IPS-18c (cell line): Measurements from ENCODE around the gene ATG2B.

Source experiments
- H3K4me3 ChIP-seq: 2 replicates; pipeline ENCODE4 v1.7.0; 2013; ENCODE audit warnings: low read depth, mild to moderate bottlenecking, low read length, moderate library complexity; ENCODE audit not compliant: insufficient read depth
- H3K9me3 ChIP-seq: one replicate; pipeline ENCODE4 v1.6.1; 2013; ENCODE audit warnings: mild to moderate bottlenecking, low read length, moderate library complexity; ENCODE audit not compliant: control insufficient read depth, insufficient read depth

ATG2B gene, protein sequence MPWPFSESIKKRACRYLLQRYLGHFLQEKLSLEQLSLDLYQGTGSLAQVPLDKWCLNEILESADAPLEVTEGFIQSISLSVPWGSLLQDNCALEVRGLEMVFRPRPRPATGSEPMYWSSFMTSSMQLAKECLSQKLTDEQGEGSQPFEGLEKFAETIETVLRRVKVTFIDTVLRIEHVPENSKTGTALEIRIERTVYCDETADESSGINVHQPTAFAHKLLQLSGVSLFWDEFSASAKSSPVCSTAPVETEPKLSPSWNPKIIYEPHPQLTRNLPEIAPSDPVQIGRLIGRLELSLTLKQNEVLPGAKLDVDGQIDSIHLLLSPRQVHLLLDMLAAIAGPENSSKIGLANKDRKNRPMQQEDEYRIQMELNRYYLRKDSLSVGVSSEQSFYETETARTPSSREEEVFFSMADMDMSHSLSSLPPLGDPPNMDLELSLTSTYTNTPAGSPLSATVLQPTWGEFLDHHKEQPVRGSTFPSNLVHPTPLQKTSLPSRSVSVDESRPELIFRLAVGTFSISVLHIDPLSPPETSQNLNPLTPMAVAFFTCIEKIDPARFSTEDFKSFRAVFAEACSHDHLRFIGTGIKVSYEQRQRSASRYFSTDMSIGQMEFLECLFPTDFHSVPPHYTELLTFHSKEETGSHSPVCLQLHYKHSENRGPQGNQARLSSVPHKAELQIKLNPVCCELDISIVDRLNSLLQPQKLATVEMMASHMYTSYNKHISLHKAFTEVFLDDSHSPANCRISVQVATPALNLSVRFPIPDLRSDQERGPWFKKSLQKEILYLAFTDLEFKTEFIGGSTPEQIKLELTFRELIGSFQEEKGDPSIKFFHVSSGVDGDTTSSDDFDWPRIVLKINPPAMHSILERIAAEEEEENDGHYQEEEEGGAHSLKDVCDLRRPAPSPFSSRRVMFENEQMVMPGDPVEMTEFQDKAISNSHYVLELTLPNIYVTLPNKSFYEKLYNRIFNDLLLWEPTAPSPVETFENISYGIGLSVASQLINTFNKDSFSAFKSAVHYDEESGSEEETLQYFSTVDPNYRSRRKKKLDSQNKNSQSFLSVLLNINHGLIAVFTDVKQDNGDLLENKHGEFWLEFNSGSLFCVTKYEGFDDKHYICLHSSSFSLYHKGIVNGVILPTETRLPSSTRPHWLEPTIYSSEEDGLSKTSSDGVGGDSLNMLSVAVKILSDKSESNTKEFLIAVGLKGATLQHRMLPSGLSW (N-terminal part only)

DNA sequence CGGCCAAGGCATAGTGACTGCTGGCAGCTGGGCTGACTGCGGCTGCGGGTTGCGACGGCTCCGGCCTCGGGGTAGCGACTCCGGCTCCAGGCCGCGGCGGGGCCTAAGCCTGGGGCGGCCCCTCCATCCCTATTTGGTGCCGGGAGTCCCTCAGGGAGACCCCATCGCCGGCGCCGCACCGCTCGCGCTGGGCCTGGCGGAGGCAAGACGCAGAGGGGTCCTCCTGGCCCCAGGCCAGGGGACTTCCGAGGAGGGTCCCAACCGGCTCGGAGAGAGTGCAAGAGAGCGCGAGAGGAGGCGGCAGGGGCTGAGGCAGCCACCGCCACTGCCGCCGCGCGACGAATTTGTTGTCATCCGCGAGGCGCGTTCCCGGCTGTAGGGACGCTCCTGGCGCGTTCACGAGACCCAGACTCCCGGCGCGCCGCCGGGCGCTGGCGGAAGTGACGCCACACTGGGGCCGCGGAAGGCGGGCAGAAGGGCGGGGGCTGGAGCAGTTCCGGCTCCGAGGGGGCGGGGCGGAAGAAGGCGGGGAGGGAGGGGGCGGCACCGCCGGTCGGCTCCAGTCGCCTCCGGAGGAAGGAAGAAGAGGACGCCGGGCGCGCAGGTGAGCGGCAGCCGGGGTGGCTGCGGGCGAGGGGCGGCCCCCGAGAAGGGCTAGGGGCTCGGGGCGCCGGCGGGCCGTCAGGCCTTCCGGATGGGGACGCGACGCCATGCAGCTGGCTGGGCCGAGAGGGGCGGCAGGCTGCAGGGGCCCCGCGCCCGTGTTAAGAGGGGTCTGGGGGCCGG is at the start of gene ATG2B, which contains the start of gene GSKIP:
Gene ATG2B (minus strand): TSS at position 377 of the 786 bp plus-strand sequence. CDS start 365 bp downstream, at position 12.
Gene GSKIP (plus strand): TSS at position 562 of the 786 bp plus-strand sequence. CDS start 18,722 bp downstream, outside the sequence.
- Histone ChIP-seq H3K4me3 (peak within 1 kb of the TSS; percentile 98), H3K9me3 (no peaks in the 10 kb centered on the region)

DNA sequence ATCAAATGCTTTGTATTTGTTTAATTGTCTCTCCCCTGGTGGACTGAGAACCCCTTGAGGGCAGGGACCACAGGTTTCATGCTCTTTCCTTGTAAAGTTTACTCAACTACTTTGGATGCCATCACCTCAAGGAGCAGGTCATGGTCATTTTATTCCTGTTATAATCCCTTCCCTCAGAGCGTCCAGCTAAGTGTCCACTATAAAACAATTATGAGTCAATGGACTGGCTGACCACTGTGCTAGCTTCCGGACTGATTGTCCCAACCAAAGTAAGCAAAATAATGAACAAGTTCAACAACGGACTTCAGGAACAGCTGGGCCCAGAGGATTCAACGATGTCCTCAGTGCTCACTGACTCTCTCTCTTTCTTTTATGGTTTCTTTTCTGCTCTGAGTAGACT is 47.0 kb upstream of the ATG2B start:
- Histone ChIP-seq H3K4me3 (no peak overlapping the region), H3K9me3 (no peaks in the 10 kb centered on the region)

DNA sequence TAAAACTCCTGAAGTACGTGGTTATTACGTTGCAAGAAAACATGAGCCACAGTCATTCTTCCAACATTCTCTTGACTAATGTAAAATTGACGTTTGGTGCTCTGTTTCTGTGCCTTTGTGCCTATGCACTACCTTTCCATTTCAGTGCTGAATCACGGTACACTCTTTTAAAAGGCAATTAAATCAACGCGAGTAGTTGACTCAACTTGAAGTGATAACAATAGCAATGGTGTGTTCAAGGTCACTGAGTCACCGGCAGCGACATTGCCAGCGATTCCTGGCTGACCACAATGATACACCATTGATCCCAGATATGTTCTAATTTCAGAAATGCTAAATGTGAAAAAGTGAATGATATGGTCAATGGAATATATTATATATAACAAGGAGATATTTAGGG is 46.6 kb upstream of the ATG2B start:
- H3K4me3 ChIP-seq, result no peak overlapping the region
- H3K9me3 ChIP-seq, result no peaks in the 10 kb centered on the region

DNA sequence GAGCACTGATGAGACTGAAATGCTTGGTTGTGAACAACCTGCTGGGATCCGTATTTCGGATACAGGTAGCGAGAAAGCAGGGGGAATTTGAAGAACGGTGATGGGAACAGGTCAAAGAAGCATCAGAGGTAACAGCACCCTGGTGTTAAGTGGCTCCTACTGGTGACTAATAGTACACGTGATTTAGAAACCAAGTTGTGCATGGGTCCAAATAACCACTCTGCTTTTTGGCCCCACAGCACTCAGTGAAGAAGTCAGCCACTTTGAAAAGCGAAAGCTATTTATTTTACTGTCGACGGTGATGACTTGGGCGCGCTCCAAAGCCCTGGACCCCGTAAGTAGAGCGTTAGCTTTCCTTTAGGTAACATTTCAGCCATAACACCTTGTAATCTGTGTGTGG is 45.5 kb upstream of the ATG2B start:
- H3K9me3 ChIP-seq, result no peaks in the 10 kb centered on the region
- H3K4me3 ChIP-seq, result no peak overlapping the region

DNA sequence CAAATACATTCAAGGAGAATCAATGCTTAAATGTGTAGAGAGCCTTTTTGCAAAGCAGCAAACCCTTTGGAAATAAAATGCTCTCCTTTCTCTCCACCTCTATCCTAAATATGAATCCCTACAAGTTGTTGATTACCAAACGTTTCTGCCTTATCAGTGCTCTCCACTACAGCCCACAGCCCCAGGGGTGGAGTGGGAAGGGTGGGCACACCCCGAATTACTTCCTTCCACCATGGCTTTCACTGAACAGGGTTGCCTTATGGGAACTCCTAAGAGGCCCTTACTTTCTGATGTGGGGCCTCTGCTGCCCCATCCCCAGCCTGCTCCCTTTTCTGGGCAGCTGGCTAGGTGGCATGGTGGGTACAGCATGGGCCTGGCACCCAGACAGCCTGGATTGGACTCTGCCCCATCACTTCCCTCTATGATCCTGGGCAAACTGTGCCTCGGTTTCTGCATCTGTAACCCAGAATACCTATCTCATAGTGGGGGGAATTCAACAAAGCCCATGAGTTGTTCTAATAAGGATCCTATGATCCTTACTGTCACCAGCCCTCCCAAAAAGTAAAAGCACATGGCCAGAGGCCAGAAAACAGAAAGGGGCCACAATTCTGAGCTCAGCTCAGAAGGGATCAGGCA is 44.9 kb upstream of the ATG2B start:
- no peak overlapping the region for H3K4me3 ChIP-seq
- no peaks in the 10 kb centered on the region for H3K9me3 ChIP-seq

DNA sequence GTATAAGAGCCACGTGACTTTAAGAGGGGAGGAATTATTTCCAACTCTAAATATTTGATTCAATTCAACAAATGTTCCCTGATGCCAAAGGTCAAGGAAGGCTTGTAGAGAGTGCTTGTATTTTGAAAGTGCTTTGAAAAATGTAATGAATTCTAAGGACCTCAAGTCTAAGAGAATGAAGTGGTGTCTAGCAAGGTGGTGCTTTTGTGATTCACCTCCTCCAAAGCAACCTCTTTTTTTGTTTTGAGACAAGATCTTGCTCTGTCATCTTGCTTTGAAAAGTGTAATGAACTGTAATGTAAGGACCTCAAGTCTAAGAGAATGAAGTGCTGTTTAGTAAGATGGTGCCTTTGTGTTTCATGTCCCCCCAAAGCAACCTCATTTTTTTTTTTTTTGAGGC is 42.5 kb upstream of the ATG2B start:
- no peaks in the 10 kb centered on the region for H3K9me3 ChIP-seq
- H3K4me3 ChIP-seq, result no peak overlapping the region

DNA sequence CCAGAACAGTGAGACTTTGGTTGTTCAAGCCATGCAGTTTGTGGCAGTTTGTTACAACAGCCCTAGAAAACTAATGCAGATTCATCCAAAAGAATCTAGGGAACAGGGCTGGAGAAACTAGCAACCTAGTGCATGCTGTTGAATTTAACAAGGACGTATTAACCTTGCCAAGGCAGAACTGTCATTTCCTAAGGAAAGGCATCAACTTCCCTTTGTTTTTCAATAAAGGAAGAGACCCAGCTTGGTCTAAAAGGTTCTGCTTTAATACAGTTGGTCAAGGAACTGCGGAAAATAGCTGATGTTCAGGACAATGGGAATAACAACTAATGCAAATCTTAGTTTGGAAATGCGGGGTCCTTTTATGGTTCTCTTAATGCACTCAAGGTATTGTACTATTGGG is 40.3 kb upstream of the ATG2B start:
- H3K9me3 ChIP-seq, result no peaks in the 10 kb centered on the region

DNA sequence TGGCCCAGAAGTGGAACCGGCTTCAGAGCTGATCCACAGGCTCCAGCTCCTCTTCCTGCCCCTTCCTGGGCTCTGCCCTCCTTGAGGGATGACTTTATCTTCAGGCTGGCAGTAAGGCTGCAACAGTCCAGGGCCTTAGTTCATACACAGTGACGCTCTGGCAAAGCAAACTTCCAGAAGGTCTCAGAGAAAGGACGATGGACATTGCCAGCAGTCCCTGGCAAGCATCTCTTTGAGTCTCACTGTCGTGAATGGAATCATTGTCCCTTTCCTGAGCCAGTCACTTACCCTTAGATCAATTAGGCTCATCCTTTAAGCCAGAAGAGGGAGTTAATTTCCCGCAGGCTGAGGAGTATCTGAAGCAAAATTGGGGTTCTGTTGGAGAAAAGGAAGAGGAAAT is 37.4 kb upstream of the ATG2B start:
- no peaks in the 10 kb centered on the region for H3K9me3 ChIP-seq
- no peak overlapping the region for H3K4me3 ChIP-seq

More for the DNA sequence above, 40.3 kb upstream of the ATG2B start:
- no peak overlapping the region for H3K4me3 ChIP-seq

DNA sequence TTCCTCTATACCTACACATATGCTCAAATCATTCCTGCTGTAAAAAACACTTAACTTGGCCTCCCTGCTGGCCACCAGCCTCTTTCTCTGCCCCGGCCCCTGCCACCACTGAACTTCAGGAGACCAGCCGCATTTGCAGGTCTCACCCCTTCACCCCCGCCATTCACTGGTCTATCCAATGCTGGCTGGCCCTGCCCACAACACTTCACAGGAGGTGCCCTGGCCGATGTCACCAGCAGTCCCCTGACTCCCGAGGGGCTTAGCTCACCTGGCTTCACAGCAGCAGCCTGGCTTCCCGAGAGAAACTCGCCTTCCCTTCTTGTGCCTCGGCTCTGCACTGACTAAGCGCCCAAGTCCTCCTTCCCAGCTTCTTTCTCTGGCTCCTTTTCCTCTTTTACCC is 36.3 kb upstream of the ATG2B start:
- no peak overlapping the region for H3K4me3 ChIP-seq
- no peaks in the 10 kb centered on the region for H3K9me3 ChIP-seq

DNA sequence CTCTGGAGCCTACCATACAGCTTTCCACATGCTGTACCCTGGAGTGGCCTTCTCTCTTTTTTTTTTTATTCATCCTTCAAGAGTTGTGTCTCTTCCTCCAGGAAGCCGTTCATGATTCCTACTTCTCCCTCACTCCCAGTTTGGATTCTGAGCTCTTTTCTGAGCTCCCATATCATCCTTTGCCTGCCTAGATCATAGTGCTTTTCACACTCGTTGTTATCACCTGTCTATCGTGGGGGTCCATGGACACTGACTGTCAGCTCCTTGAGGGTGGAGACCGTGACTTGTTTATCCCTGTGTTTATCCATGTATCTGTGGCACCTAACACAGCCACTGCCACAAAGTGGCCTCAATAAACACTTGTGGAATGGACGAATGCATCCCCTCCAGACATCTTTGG is 35.8 kb upstream of the ATG2B start:
- Histone ChIP-seq H3K9me3 (no peaks in the 10 kb centered on the region), H3K4me3 (no peak overlapping the region)

DNA sequence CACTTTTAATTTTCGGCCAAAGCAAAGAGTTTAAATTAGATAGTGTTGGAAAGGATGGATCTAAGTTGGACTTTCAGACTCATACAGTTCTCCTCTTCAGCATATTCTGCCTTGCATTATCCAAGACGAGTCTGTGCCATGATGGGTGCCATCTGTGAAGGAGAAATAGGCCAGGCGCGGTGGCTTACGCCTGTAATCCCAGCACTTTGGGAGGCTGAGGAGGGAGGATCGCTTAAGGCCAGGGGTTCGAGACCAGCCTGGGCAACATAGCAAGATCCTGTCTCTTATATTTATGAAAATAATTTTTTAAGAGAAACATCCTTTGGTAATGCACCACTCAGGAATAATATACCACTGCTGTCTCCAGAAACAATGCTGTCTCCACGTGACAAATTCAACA is 35.3 kb upstream of the ATG2B start:
- no peaks in the 10 kb centered on the region for H3K9me3 ChIP-seq
- H3K4me3 ChIP-seq, result no peak overlapping the region

DNA sequence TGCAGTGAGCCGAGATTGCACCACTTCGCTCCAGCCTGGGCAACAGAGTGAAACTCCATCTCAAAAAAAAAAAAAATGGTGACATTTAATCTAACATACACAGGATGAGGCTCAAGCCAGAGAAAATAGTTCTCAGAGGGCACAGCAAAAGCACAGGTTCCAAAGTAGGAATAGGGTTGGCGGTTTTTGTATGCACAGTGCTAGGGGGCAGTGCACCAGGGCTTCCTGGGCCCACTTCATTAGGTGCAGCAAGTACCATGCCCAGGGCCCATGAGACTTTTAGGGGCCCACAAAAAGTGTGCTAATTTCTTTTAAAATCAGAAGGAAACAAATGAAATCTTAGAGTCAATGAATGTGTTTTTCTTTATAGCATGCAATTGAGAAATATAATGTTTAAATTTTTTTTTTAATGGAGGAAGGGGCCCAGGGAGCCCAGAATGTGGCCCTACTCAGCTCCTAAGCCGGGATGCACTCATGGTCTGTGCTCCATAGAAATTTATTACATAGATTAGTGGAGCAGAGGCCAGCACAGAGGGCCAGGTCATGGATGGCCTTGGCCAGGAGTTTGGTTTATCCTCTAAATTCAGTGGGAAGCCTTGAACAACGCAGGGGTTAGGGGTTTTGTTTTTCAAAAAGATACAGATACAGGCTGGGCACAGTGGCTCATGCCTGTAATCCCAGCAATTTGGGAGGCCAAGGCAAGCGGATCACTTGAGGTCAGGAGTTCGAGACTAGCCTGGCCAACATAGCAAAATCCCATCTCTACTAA is 31.1 kb upstream of the ATG2B start:
- Histone ChIP-seq H3K9me3 (no peaks in the 10 kb centered on the region), H3K4me3 (no peak overlapping the region)

DNA sequence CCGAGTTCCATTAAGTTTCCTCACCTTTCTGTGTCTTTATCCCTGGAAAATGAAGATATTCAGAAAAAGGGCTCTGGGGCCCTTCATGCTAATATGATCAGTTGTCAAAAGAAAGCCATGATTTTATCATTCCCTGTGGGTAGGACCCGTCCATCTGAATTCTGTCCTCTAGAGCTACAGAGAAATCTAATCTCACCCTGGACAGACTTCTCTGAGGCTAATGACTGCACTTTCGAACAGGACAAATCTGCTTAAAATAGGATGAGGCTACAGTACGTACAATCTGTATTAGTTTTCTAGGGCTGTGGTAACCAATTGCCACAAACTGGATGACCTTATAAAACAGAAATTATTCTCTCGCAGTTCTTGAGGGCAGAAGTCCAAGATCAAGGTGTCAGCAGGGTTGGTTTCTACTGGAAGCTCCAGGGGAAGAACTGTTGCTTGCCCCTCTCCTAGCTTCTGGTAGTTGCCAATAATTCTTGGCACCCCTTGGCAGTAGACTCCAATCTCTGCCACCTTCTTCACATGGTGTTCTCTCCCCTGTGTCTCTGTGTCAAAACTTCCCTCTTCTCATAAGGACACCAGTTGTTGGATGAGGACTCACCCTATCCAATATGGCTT is 30.0 kb upstream of the ATG2B start:
- H3K4me3 ChIP-seq, result no peak overlapping the region; the same call in 1 of the 2 replicates
- no peaks in the 10 kb centered on the region for H3K9me3 ChIP-seq

DNA sequence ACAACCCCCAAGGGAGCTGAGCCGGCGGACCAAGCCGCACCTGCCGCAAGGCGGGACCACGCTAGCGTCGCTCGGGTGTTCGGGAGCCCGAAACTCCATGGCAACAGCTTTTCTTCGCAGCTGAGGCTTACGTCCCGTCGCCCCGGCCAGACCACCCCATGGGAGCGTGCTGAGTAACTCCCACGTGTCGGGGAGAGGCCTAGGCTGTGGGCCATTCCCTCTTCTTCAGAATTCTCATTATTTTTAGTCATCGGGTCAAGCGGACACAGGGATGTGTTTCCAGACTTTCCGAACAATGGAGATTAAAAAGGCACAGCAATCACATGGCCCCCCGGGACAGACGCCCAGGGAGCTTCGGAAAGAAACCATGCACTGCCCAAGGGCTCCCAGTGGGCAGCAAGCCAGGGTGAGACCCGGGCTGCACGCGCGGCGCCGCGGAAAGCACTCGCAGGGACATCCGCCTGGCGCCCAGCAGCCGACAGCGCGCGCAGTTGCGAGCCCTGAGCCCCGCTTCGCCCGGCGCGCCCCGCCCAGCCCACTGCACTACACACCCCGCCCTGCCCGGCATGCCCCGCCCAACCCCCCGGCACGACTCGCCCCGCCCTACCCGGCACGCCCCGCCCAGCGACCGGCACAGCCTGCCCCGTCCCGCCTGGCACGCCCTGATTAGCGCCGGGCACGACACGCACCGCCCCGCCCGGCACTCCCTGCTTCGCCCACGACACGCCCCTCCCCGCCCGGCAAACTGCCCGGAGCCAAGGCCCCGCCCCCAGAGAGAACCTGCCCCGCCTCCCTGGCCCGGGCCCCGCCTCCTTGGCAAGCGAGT is 28.4 kb upstream of the ATG2B start:
- Histone ChIP-seq H3K4me3 (peak overlapping the region; percentile 89), H3K9me3 (no peaks in the 10 kb centered on the region)

DNA sequence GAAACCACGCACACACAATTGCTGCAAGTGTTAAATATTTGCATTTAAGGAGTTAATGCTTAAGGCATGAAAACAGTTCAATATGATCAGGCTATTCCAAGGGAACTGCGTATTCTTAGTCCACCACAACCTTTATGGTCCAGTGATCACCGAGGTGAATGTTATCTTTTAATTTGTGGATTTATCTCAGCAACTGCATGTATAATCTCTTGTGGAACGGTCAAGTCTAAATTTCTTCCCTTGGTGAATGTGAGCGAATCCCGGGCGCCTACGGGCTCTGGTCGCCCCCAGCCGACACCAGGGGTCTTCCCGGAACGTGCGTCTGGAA is 27.8 kb upstream of the ATG2B start:
- peak overlapping the region; percentile 88 for H3K4me3 ChIP-seq
- H3K9me3 ChIP-seq, result no peaks in the 10 kb centered on the region
